ENCODE measurements around the gene BAIAP2.

Gene BAIAP2

GRCh38 chr17:81086789-81087551, 52.0 kb downstream of the BAIAP2 start:
- no peak for DNase-seq (ENCODE audit: low spot score)

- DNase-seq (ENCODE audit: low spot score), result peak; percentile 53
Observed at GRCh38 chr17:81090361-81091136, 55.6 kb downstream of the BAIAP2 start.

GRCh38 chr17:81091154-81091553, 56.2 kb downstream of the BAIAP2 start:
- DNase-seq (ENCODE audit: low spot score), result no peak

- no peak for DNase-seq (ENCODE audit: low spot score)
Observed at GRCh38 chr17:81091774-81092517, 57.0 kb downstream of the BAIAP2 start.

- no peak for DNase-seq (ENCODE audit: low spot score)
Observed at GRCh38 chr17:81092518-81093095, 57.7 kb downstream of the BAIAP2 start.

GRCh38 chr17:81093619-81094508, 58.9 kb downstream of the BAIAP2 start:
- no peak for DNase-seq (ENCODE audit: low spot score)

GRCh38 chr17:81094509-81095382, 59.8 kb downstream of the BAIAP2 start:
- no peak for DNase-seq (ENCODE audit: low spot score)

- DNase-seq (ENCODE audit: low spot score), result no peak
Observed at GRCh38 chr17:81095383-81095762, 60.4 kb downstream of the BAIAP2 start.

- no peak for DNase-seq (ENCODE audit: low spot score)
Observed at GRCh38 chr17:81096741-81097133, 61.8 kb downstream of the BAIAP2 start.

- peak; percentile 85 for DNase-seq (ENCODE audit: low spot score)
Observed at GRCh38 chr17:81097134-81097942, 62.4 kb downstream of the BAIAP2 start.

GRCh38 chr17:81097943-81098308, 63.0 kb downstream of the BAIAP2 start:
- no peak for DNase-seq (ENCODE audit: low spot score)

GRCh38 chr17:81099888-81100287, 64.9 kb downstream of the BAIAP2 start:
- DNase-seq (ENCODE audit: low spot score), result no peak

GRCh38 chr17:81100668-81101067, 65.7 kb downstream of the BAIAP2 start:
- DNase-seq (ENCODE audit: low spot score), result no peak

GRCh38 chr17:81101614-81102306, 66.8 kb downstream of the BAIAP2 start:
- peak; percentile 100 for DNase-seq (ENCODE audit: low spot score)

GRCh38 chr17:81102352-81102751, 67.4 kb downstream of the BAIAP2 start:
- no peak for DNase-seq (ENCODE audit: low spot score)

- no peak for DNase-seq (ENCODE audit: low spot score)
Observed at GRCh38 chr17:81102869-81103268, 67.9 kb downstream of the BAIAP2 start.

- no peak for DNase-seq (ENCODE audit: low spot score)
Observed at GRCh38 chr17:81103379-81103778, 68.4 kb downstream of the BAIAP2 start.

GRCh38 chr17:81106716-81107115, 71.8 kb downstream of the BAIAP2 start:
- no peak for DNase-seq (ENCODE audit: low spot score)

GRCh38 chr17:81108220-81108619, 73.3 kb downstream of the BAIAP2 start:
- no peak for DNase-seq (ENCODE audit: low spot score)

Measured in HuH-7 (cell line).